ENCODE results near the gene KRT39.
"Not testable (repeated sequence)": the region's sequence is repeated elsewhere in the genome, so short reads cannot be mapped to it uniquely, and the experiment has no call there.

Gene KRT39

GRCh38 chr17:40966848-40967247, at the start of gene KRT39:
Gene KRT39 (minus strand): TSS chr17:40966948. CDS start chr17:40966856, 92 bp downstream.
- no peak for DNase-seq (ENCODE audit: low spot score)

GRCh38 chr17:41015454-41015853, 48.7 kb upstream of the KRT39 start:
- no peak for DNase-seq (ENCODE audit: low spot score)

- peak; percentile 69 for DNase-seq (ENCODE audit: low spot score)
Observed at GRCh38 chr17:41013606-41014005, 46.9 kb upstream of the KRT39 start.

- DNase-seq (ENCODE audit: low spot score): no peak
Observed at GRCh38 chr17:41013181-41013580, 46.4 kb upstream of the KRT39 start.

GRCh38 chr17:41012326-41013120, 45.8 kb upstream of the KRT39 start:
- peak; percentile 53 for DNase-seq (ENCODE audit: low spot score)

GRCh38 chr17:41010441-41010840, 43.7 kb upstream of the KRT39 start:
- DNase-seq (ENCODE audit: low spot score): no peak

- DNase-seq (ENCODE audit: low spot score): no peak
Observed at GRCh38 chr17:41009936-41010335, 43.2 kb upstream of the KRT39 start.

GRCh38 chr17:41009301-41009760, 42.6 kb upstream of the KRT39 start:
- no peak for DNase-seq (ENCODE audit: low spot score)

GRCh38 chr17:41008811-41009210, 42.1 kb upstream of the KRT39 start, which contains the start of gene KRTAP3-1:
Gene KRTAP3-1 (minus strand): TSS chr17:41009128. CDS start chr17:41009074, 54 bp downstream.
- peak; percentile 23 for DNase-seq (ENCODE audit: low spot score)

GRCh38 chr17:41004397-41004796, 37.6 kb upstream of the KRT39 start:
- DNase-seq (ENCODE audit: low spot score): no peak

GRCh38 chr17:41003926-41004325, 37.2 kb upstream of the KRT39 start:
- no peak for DNase-seq (ENCODE audit: low spot score)

- DNase-seq (ENCODE audit: low spot score): no peak
Observed at GRCh38 chr17:41002814-41003213, 36.1 kb upstream of the KRT39 start.

GRCh38 chr17:41001795-41002194, 35.0 kb upstream of the KRT39 start:
- no peak for DNase-seq (ENCODE audit: low spot score)

- not testable (repeated sequence) for DNase-seq (ENCODE audit: low spot score)
Observed at GRCh38 chr17:40999563-40999962, 32.8 kb upstream of the KRT39 start, which contains the start of gene KRTAP3-2. Gene KRTAP3-2 (minus strand): TSS chr17:40999906. CDS start chr17:40999853, 53 bp downstream.

- DNase-seq (ENCODE audit: low spot score): no peak
Observed at GRCh38 chr17:40997361-40997760, 30.6 kb upstream of the KRT39 start.

- DNase-seq (ENCODE audit: low spot score): no peak
Observed at GRCh38 chr17:40996829-40997228, 30.1 kb upstream of the KRT39 start.

GRCh38 chr17:40995116-40995515, 28.4 kb upstream of the KRT39 start:
- DNase-seq (ENCODE audit: low spot score): peak; percentile 56

GRCh38 chr17:40993839-40994238, 27.1 kb upstream of the KRT39 start, which contains the start of gene KRTAP3-3:
Gene KRTAP3-3 (minus strand): TSS chr17:40994164. CDS start chr17:40994097, 67 bp downstream.
- peak; percentile 15 for DNase-seq (ENCODE audit: low spot score)

GRCh38 chr17:40993084-40993483, 26.3 kb upstream of the KRT39 start:
- no peak for DNase-seq (ENCODE audit: low spot score)

GRCh38 chr17:40992666-40993065, 25.9 kb upstream of the KRT39 start:
- DNase-seq (ENCODE audit: low spot score): no peak

GRCh38 chr17:40986920-40987319, 20.2 kb upstream of the KRT39 start:
- DNase-seq (ENCODE audit: low spot score): no peak

- DNase-seq (ENCODE audit: low spot score): no peak
Observed at GRCh38 chr17:40984226-40984625, 17.5 kb upstream of the KRT39 start, which contains the start of gene KRT40. Gene KRT40 (minus strand): TSS chr17:40984326. CDS start chr17:40984273, 53 bp downstream.

- no peak for DNase-seq (ENCODE audit: low spot score)
Observed at GRCh38 chr17:40981115-40981514, 14.4 kb upstream of the KRT39 start.
